CD14-positive monocyte (primary cell): ENCODE results near the gene SEC14L1. TPM values are rescaled to one million over a fixed set of nuclear protein-coding genes. Genes with fewer than 3 reads are reported as not detected.

ENCODE experiments used
- DNase-seq, 3 donors: peaks; one replicate each; pipeline ENCODE4 v3.0.0-alpha.2; 2011 to 2022
- H2AFZ ChIP-seq: 2 replicates; pipeline ENCODE4 v1.6.0; 2012; ENCODE audit warnings: mild to moderate bottlenecking, low read depth, low read length, inconsistent platforms; ENCODE audit not compliant: insufficient read depth, poor library complexity, severe bottlenecking
- H3K27ac ChIP-seq, 2 donors: 1 replicate in 1 of 2; 2 replicates in 1 of 2; pipeline ENCODE4 v1.5.1; 2012 to 2013; ENCODE audit warnings: low read length in 2 of 2, control low read depth in 1 of 2, inconsistent platforms in 1 of 2, low read depth in 1 of 2, mild to moderate bottlenecking in 1 of 2
- H3K27me3 ChIP-seq, 2 donors: one replicate each; pipeline versions ENCODE4 v1.6.0 to v1.6.1; 2011 to 2013; ENCODE audit warnings: low read length in 2 of 2; ENCODE audit not compliant: control insufficient read depth in 2 of 2, insufficient read depth in 2 of 2
- H3K36me3 ChIP-seq, 2 donors: replicated peaks in 1 of 2; 1 replicate in 1 of 2; 2 replicates in 1 of 2; pipeline versions ENCODE4 v1.5.1 to v1.6.1; 2012 to 2013; ENCODE audit warnings: low read length in 2 of 2, control low read depth in 1 of 2, inconsistent platforms in 1 of 2, mild to moderate bottlenecking in 1 of 2; ENCODE audit not compliant: insufficient read depth in 2 of 2, control insufficient read depth in 1 of 2
- H3K4me1 ChIP-seq, 2 donors: 1 replicate in 1 of 2; 2 replicates in 1 of 2; pipeline versions ENCODE4 v1.5.1 to v1.6.1; 2012 to 2013; ENCODE audit warnings: low read length in 2 of 2, control low read depth in 1 of 2, inconsistent platforms in 1 of 2, mild to moderate bottlenecking in 1 of 2, moderate library complexity in 1 of 2; ENCODE audit not compliant: insufficient read depth in 2 of 2, control insufficient read depth in 1 of 2
- H3K4me2 ChIP-seq: replicated peaks from 2 replicates; pipeline ENCODE3; 2012; ENCODE audit warnings: low read length, moderate library complexity, mild to moderate bottlenecking; ENCODE audit not compliant: poor library complexity, severe bottlenecking; ENCODE audit errors: extremely low read depth
- H3K4me3 ChIP-seq, 3 experiments: fragments of 200-600 bp in 1 of 3; sonication (generic) in 1 of 3; replicated peaks in 1 of 3; 1 replicate in 2 of 3; 2 replicates in 1 of 3; pipeline ENCODE4 v1.5.1; 2011 to 2013; ENCODE audit warnings: low read length in 3 of 3, mild to moderate bottlenecking in 3 of 3, control low read depth in 2 of 3, low read depth in 2 of 3, inconsistent platforms in 1 of 3, moderate library complexity in 1 of 3
- H3K79me2 ChIP-seq: 2 replicates; pipeline ENCODE4 v1.6.0; 2012; ENCODE audit warnings: mild to moderate bottlenecking, control low read depth, inconsistent platforms, low read length, moderate library complexity; ENCODE audit not compliant: insufficient read depth
- H3K9ac ChIP-seq: 2 replicates; pipeline ENCODE4 v1.6.0; 2017; ENCODE audit warnings: low read length, mild to moderate bottlenecking; ENCODE audit not compliant: insufficient read depth, poor library complexity, severe bottlenecking
- H3K9me3 ChIP-seq, 2 donors: replicated peaks in 1 of 2; 1 replicate in 1 of 2; 2 replicates in 1 of 2; pipeline versions ENCODE4 v1.5.1 to v1.6.1; 2012 to 2013; ENCODE audit warnings: low read length in 2 of 2, control low read depth in 1 of 2; ENCODE audit not compliant: control insufficient read depth in 1 of 2, insufficient read depth in 1 of 2
- H4K20me1 ChIP-seq: 2 replicates; pipeline ENCODE4 v1.6.0; 2012; ENCODE audit warnings: mild to moderate bottlenecking, low read length, control low read depth, moderate library complexity; ENCODE audit not compliant: insufficient read depth
- H3K27ac Mint-ChIP-seq, 7 donors: one replicate each; pipeline ENCODE4 v1.8.0; 2020; ENCODE audit warnings: mild to moderate bottlenecking in 7 of 7, mixed read lengths in 7 of 7, moderate library complexity in 6 of 7, inconsistent platforms in 2 of 7
- H3K27me3 Mint-ChIP-seq, 3 donors: one replicate each; pipeline ENCODE4 v1.8.0; 2021 to 2022; ENCODE audit warnings: low read depth in 3 of 3, mild to moderate bottlenecking in 3 of 3, mixed read lengths in 3 of 3, moderate library complexity in 3 of 3, inconsistent platforms in 1 of 3
- H3K36me3 Mint-ChIP-seq, 2 donors: one replicate each; pipeline ENCODE4 v1.8.0; 2020; ENCODE audit warnings: mixed read lengths in 2 of 2, inconsistent platforms in 1 of 2, mild to moderate bottlenecking in 1 of 2
- H3K4me1 Mint-ChIP-seq: one replicate; pipeline ENCODE4 v1.8.0; 2020; ENCODE audit warnings: mild to moderate bottlenecking, mixed read lengths
- H3K4me3 Mint-ChIP-seq, 2 donors: one replicate each; pipeline ENCODE4 v1.8.0; 2020; ENCODE audit warnings: mild to moderate bottlenecking in 2 of 2, mixed read lengths in 2 of 2, moderate library complexity in 1 of 2
- H3K9me3 Mint-ChIP-seq, 7 donors: one replicate each; pipeline ENCODE4 v1.8.0; 2020 to 2022; ENCODE audit warnings: mixed read lengths in 7 of 7, mild to moderate bottlenecking in 6 of 7, moderate library complexity in 6 of 7, inconsistent platforms in 2 of 7
- WGBS: methylation state at CpG from one replicate; pipeline ENCODE4 v1.1.5; 2013; ENCODE audit warnings: missing lambda C conversion rate; ENCODE audit not compliant: insufficient coverage; 5-methylcytosine and 5-hydroxymethylcytosine counted together
- intact Hi-C, 2 donors: fragments of 100-400 bp; cut with micrococcal nuclease; formaldehyde crosslinking; loops; one replicate each; pipeline versions ENCODE4 v1.15.0 to v1.15.1; 2023
- polyA plus RNA-seq, 3 donors: library from polyadenylated mRNA; depleted of rRNA in 1 of 3; unstranded in 2 of 3; stranded (reverse) in 1 of 3; fragments of 300-500 nt in 2 of 3; fragments of >200 nt in 1 of 3; fragmentation: Illumina TruSeq in 2 of 3; gene quantifications; 1 replicate in 2 of 3; 2 replicates in 1 of 3; pipeline ENCODE4 v1.2.3, GENCODE V29; 2012 to 2021
- TF ChIP-seq, protein P1 (sequence below): fragments of 200-600 bp; IDR thresholded peaks from one replicate; pipeline ENCODE4 v1.8.0; 2022; ENCODE audit warnings: antibody characterized with exemption, mild to moderate bottlenecking

SEC14L1 gene
- polyA plus RNA-seq, 3 donors: 34.1 to 76.4 (median 43.2) TPM

DNA sequence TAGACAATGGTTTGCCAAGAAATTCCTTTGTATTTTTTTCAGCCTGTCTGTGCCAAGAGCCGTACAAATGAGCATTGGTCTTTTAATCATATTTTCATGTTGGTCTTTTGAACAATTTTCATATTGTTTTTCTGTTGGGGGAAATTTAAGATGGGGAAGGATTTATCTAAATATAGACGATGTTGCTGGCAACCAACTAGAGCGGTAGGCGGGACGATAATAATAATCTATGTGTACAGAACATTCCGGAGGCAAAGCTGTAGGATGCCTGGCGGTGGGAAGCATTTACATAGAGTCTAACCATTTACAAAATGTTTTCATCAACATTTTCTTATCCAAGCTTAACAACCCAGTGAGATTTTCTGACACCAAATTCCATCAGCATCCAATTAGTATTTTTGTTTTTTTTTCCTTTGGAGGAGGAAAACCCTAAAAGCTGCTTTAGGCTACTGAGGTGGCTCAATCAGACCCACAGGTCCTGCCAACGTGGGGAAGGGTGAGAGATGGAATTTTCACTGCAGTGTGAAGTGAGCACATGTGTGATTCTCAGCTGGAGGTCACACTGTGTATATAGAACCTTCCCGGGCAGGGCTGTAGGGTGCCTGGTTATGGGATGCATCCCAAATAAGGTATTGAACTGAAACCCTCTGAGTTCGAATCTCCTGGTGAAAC, 11.7 kb upstream of the SEC14L1 start:
- Mint-ChIP-seq H3K9me3 (peaks cover 0 to 9% (median 0%) of the 10 kb centered on the region in 7 donors), H3K4me1 (peaks cover 46% of the 10 kb centered on the region), H3K4me3 (peak overlapping the region in 1 of 2 donors; percentile 50), H3K36me3 (peaks cover 6 to 8% of the 10 kb centered on the region in 2 donors), H3K27me3 (peaks cover 0 to 3% (median 1%) of the 10 kb centered on the region in 3 donors), H3K27ac (peak overlapping the region in 3 of 7 donors; percentile 22 to 80 (median 78))
- H3K27ac ChIP-seq: no peak overlapping the region
- no peak overlapping the region for H2AFZ ChIP-seq
- DNase-seq: no peak
- H4K20me1 ChIP-seq: no peaks in the 10 kb centered on the region
- TF ChIP-seq, protein P1, sequence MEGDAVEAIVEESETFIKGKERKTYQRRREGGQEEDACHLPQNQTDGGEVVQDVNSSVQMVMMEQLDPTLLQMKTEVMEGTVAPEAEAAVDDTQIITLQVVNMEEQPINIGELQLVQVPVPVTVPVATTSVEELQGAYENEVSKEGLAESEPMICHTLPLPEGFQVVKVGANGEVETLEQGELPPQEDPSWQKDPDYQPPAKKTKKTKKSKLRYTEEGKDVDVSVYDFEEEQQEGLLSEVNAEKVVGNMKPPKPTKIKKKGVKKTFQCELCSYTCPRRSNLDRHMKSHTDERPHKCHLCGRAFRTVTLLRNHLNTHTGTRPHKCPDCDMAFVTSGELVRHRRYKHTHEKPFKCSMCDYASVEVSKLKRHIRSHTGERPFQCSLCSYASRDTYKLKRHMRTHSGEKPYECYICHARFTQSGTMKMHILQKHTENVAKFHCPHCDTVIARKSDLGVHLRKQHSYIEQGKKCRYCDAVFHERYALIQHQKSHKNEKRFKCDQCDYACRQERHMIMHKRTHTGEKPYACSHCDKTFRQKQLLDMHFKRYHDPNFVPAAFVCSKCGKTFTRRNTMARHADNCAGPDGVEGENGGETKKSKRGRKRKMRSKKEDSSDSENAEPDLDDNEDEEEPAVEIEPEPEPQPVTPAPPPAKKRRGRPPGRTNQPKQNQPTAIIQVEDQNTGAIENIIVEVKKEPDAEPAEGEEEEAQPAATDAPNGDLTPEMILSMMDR: no peak
- H3K79me2 ChIP-seq: no peaks in the 10 kb centered on the region
- H3K36me3 ChIP-seq: no peaks in the 10 kb centered on the region
- peaks cover 27 to 36% of the 10 kb centered on the region in 2 donors for H3K4me1 ChIP-seq
- no peaks in the 10 kb centered on the region for H3K27me3 ChIP-seq
- 94% methylated on average over 2 of the region's 10 CpGs for WGBS
- intact Hi-C loops: no loop called here
- no peaks in the 10 kb centered on the region for H3K9me3 ChIP-seq
- no peak overlapping the region for H3K9ac ChIP-seq
- H3K4me3 ChIP-seq: peak overlapping the region in 1 of 3 experiments; percentile 74
- H3K4me2 ChIP-seq: peak overlapping the region; percentile 23

DNA sequence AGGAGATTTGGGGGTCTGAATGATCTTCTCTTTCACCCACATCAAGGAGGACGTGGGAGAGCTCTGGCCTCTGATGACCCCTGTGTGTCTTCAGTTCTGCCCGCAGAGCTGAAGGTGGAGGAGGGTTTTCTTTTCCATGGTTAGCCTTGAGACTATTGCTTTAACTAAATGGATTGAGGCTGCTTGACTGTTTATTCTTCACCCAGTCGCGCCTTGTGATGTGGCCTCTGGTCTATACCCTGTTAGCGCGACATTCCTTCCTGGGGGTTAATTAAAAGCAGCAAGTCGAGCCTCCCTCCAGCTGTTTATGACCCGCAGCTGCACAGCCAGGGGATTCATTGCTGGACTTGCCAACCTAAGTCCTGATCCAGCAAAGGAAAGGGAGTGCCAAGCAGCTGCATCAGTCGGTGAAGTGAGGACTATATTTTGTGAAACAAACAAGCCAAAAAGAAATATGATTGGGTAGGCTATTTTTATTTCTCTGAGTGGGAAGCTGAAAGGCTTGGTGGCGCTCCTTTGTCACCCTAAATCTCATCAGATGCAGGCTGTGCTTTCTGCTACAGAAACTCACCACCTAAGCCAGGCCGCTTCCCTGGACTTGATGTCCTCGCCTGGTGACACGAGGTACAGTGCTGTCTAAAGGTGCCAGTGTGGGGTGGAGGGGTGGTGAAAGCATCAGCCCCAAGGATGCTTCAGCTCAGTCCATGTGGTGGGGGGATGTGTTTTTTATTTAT, 11.0 kb upstream of the SEC14L1 start:
- Mint-ChIP-seq H3K4me3 (no peak overlapping the region), H3K36me3 (peaks cover 7 to 10% of the 10 kb centered on the region in 2 donors), H3K27me3 (peaks cover 2 to 7% (median 3%) of the 10 kb centered on the region in 3 donors), H3K4me1 (peaks cover 39% of the 10 kb centered on the region), H3K27ac (no peak overlapping the region), H3K9me3 (peaks cover 0 to 9% (median 0%) of the 10 kb centered on the region in 7 donors)
- Histone ChIP-seq H3K9me3 (no peaks in the 10 kb centered on the region), H3K9ac (no peak overlapping the region), H3K4me1 (peaks cover 20 to 29% of the 10 kb centered on the region in 2 donors), H2AFZ (no peak overlapping the region), H3K27ac (no peak overlapping the region), H3K4me3 (no peak overlapping the region), H3K36me3 (no peaks in the 10 kb centered on the region), H3K4me2 (no peak overlapping the region), H4K20me1 (no peaks in the 10 kb centered on the region), H3K79me2 (no peaks in the 10 kb centered on the region), H3K27me3 (no peaks in the 10 kb centered on the region)
- DNase-seq: no peak
- intact Hi-C loops: no loop called here
- 84% methylated on average over 3 of the region's 13 CpGs for WGBS
- TF ChIP-seq, protein P1: no peak
